Mesenchymal stem cell (in vitro differentiated cells and primary cell): Measurements from ENCODE around the gene C1RL.
A peak's percentile ranks its signal among the peaks of the same experiment; 100 is the strongest.

Experiments used
- DNase-seq: peaks from one replicate; pipeline ENCODE4 v3.0.0-alpha.2; 2013
- H2AFZ ChIP-seq: one replicate; pipeline ENCODE4 v1.6.1; 2013; ENCODE audit warnings: low read depth, mild to moderate bottlenecking, control low read depth, inconsistent platforms, low read length, moderate library complexity
- H2AK5ac ChIP-seq: 2 replicates; pipeline ENCODE4 v1.6.1; 2013; ENCODE audit warnings: low read length, moderate library complexity, mild to moderate bottlenecking, inconsistent platforms; ENCODE audit not compliant: severe bottlenecking
- H2BK120ac ChIP-seq: one replicate; pipeline ENCODE4 v1.6.1; 2013; ENCODE audit warnings: low read depth, mild to moderate bottlenecking, inconsistent platforms, low read length, moderate library complexity
- H2BK12ac ChIP-seq, 2 experiments: one replicate each; pipeline ENCODE4 v1.6.1; 2013; ENCODE audit warnings: inconsistent platforms in 2 of 2, low read length in 2 of 2, mild to moderate bottlenecking in 2 of 2, moderate library complexity in 2 of 2, control low read depth in 1 of 2
- H2BK15ac ChIP-seq: one replicate; pipeline ENCODE4 v1.6.1; 2013; ENCODE audit warnings: mild to moderate bottlenecking, low read depth, inconsistent platforms; ENCODE audit not compliant: poor library complexity, severe bottlenecking
- H2BK5ac ChIP-seq: 2 replicates; pipeline ENCODE4 v1.6.1; 2013; ENCODE audit warnings: low read depth, mild to moderate bottlenecking, low read length, control low read depth, inconsistent platforms; ENCODE audit not compliant: poor library complexity, severe bottlenecking
- H3K14ac ChIP-seq, 2 experiments: one replicate each; pipeline ENCODE4 v1.6.1; 2013; ENCODE audit warnings: inconsistent platforms in 2 of 2, low read length in 2 of 2, control low read depth in 1 of 2, mild to moderate bottlenecking in 1 of 2, moderate library complexity in 1 of 2
- H3K18ac ChIP-seq, 2 experiments: one replicate each; pipeline ENCODE4 v1.6.1; 2013; ENCODE audit warnings: inconsistent platforms in 2 of 2, low read length in 2 of 2, control low read depth in 1 of 2, low read depth in 1 of 2, mild to moderate bottlenecking in 1 of 2
- H3K23ac ChIP-seq, 2 experiments: one replicate each; pipeline ENCODE4 v1.6.1; 2013; ENCODE audit warnings: inconsistent platforms in 2 of 2, low read length in 2 of 2, mild to moderate bottlenecking in 2 of 2, moderate library complexity in 2 of 2, control low read depth in 1 of 2
- H3K27ac ChIP-seq: 2 replicates; pipeline ENCODE4 v1.5.1; 2013; ENCODE audit warnings: mild to moderate bottlenecking, moderate library complexity, low read length, control low read depth, inconsistent platforms; ENCODE audit not compliant: poor library complexity, severe bottlenecking
- H3K27me3 ChIP-seq, 2 experiments: 2 replicates each; pipeline versions ENCODE4 v1.6.1 to v1.7.0; 2013; ENCODE audit warnings: low read length in 2 of 2, mild to moderate bottlenecking in 2 of 2, moderate library complexity in 2 of 2, control low read depth in 1 of 2, inconsistent platforms in 1 of 2; ENCODE audit not compliant: control insufficient read depth in 1 of 2, insufficient read depth in 1 of 2
- H3K36me3 ChIP-seq, 2 experiments: 2 replicates each; pipeline versions ENCODE4 v1.6.1 to v1.7.0; 2013; ENCODE audit warnings: low read length in 2 of 2, control low read depth in 1 of 2, inconsistent platforms in 1 of 2, low read depth in 1 of 2, mild to moderate bottlenecking in 1 of 2; ENCODE audit not compliant: insufficient read depth in 2 of 2, control insufficient read depth in 1 of 2
- H3K4ac ChIP-seq, 2 experiments: one replicate each; pipeline ENCODE4 v1.6.1; 2013; ENCODE audit warnings: inconsistent platforms in 2 of 2, low read length in 2 of 2, mild to moderate bottlenecking in 2 of 2, moderate library complexity in 2 of 2, control low read depth in 1 of 2, low read depth in 1 of 2
- H3K4me1 ChIP-seq: 2 replicates; pipeline ENCODE4 v1.6.1; 2013; ENCODE audit warnings: low read depth, low read length, control low read depth; ENCODE audit not compliant: control insufficient read depth, insufficient read depth
- H3K4me2 ChIP-seq: 2 replicates; pipeline ENCODE4 v1.6.1; 2013; ENCODE audit warnings: low read length, mild to moderate bottlenecking, inconsistent platforms; ENCODE audit not compliant: poor library complexity, severe bottlenecking
- H3K4me3 ChIP-seq, 2 experiments: 2 replicates each; pipeline versions ENCODE4 v1.5.1 to v1.7.0; 2013; ENCODE audit warnings: low read length in 2 of 2, mild to moderate bottlenecking in 2 of 2, control low read depth in 1 of 2, low read depth in 1 of 2; ENCODE audit not compliant: insufficient read depth in 1 of 2
- H3K79me1 ChIP-seq: replicated peaks from 2 replicates; pipeline ENCODE4 v1.6.1; 2013; ENCODE audit warnings: mild to moderate bottlenecking, control low read depth, low read length, inconsistent platforms; ENCODE audit not compliant: poor library complexity, severe bottlenecking
- H3K9ac ChIP-seq: 2 replicates; pipeline ENCODE4 v1.7.0; 2013; ENCODE audit warnings: mild to moderate bottlenecking, low read length, moderate library complexity
- H3K9me3 ChIP-seq: 2 replicates; pipeline ENCODE4 v1.7.0; 2013; ENCODE audit warnings: mild to moderate bottlenecking, low read length; ENCODE audit not compliant: control insufficient read depth
- H4K8ac ChIP-seq: one replicate; pipeline ENCODE4 v1.6.1; 2013; ENCODE audit warnings: inconsistent platforms, mild to moderate bottlenecking, low read length, moderate library complexity
- H4K91ac ChIP-seq: one replicate; pipeline ENCODE4 v1.6.1; 2013; ENCODE audit warnings: mild to moderate bottlenecking, low read length, inconsistent platforms
- WGBS: methylation state at CpG from one replicate; pipeline ENCODE4 v1.1.7; 2013; ENCODE audit warnings: mixed read lengths; 5-methylcytosine and 5-hydroxymethylcytosine counted together

Gene C1RL

DNA sequence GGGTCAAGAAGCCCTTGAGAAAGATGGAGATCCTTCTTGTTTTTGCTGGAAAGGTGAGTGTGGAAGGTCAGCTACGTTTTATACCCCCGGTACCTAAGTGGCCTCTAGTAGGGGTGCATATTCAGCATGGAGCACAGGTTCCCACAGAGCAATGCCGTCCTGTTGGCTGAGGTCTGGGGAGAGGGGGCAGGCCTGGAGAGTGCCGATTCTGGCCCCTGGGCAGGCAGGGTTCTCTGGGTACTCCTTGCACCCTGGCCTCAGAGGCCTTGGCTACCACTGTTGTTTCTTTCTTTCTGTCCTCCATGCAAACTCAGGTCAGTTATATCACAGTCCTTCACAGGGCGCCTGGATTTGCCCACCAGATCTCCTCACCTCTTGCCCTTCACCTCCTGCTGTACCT is 11.2 kb upstream of the C1RL start:
- Histone ChIP-seq H3K4me2 (no peak overlapping the region), H3K27me3 (no peaks in the 10 kb centered on the region), H3K27ac (no peak overlapping the region), H2BK120ac (no peak overlapping the region), H3K4ac (no peak overlapping the region), H2AK5ac (no peak overlapping the region), H3K36me3 (peaks cover 37 to 48% of the 10 kb centered on the region in 2 experiments), H4K91ac (no peak overlapping the region), H3K23ac (no peak overlapping the region), H3K18ac (no peak overlapping the region), H2BK12ac (no peak overlapping the region), H2BK5ac (no peak overlapping the region), H3K79me1 (no peaks in the 10 kb centered on the region), H2AFZ (no peak overlapping the region), H4K8ac (no peak overlapping the region), H3K9ac (no peak overlapping the region), H2BK15ac (peak overlapping the region; percentile 29), H3K4me1 (peaks cover 2% of the 10 kb centered on the region), H3K9me3 (no peaks in the 10 kb centered on the region), H3K14ac (no peak overlapping the region), H3K4me3 (no peak overlapping the region)
- no peak for DNase-seq
- 79% methylated on average over 5 of the region's 5 CpGs for WGBS

DNA sequence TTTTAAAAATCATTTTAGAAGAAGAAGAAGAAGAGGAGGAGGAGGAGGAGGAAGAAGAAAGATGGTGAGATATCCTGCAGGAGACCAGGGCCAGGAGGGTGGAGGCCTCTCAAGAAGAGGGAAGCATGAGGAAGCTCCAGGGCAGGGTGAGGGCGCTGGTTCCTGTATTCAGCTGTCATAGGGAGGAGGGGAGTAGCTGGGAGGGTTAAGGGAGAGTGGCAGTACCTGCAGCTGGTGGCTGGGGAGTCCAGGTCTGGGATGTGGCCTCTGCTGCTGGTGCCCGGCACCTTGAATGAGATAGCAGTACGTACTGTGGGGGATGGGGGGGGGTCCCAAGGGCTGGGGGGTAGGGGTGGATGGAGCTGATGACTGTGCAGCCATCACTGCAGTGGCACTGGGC is 9.9 kb upstream of the C1RL start:
- Histone ChIP-seq H2BK12ac (no peak overlapping the region), H4K91ac (no peak overlapping the region), H3K9me3 (no peaks in the 10 kb centered on the region), H3K79me1 (no peaks in the 10 kb centered on the region), H3K4me2 (no peak overlapping the region), H3K4me1 (peaks cover 2% of the 10 kb centered on the region), H2AFZ (no peak overlapping the region), H3K23ac (no peak overlapping the region), H3K14ac (no peak overlapping the region), H3K4me3 (no peak overlapping the region), H3K27ac (no peak overlapping the region), H2BK15ac (no peak overlapping the region), H3K4ac (no peak overlapping the region), H3K18ac (no peak overlapping the region), H2BK120ac (no peak overlapping the region), H3K27me3 (no peaks in the 10 kb centered on the region), H4K8ac (no peak overlapping the region), H3K9ac (no peak overlapping the region), H3K36me3 (peaks cover 44 to 60% of the 10 kb centered on the region in 2 experiments), H2BK5ac (no peak overlapping the region), H2AK5ac (no peak overlapping the region)
- WGBS: 83% methylated on average over 3 of the region's 3 CpGs
- DNase-seq: no peak

DNA sequence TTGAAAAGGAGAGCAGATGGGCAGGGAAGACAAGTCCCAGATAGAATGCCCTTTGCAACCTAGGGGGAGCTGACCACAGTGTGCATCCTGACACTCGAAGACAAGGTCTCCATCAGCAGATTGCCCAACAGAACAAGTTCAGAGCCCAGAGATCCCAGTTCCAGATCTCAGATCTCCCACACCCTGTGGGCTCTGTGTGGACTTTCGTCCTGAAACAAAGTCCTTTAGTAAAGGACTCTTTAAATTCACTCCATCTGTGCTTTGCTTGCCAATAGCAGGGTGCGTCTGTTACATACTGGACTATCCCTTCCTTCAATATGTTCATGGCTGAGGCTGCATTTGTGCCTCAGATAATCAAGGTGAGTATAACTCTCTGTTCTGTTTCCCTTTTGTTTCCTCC is 8.7 kb upstream of the C1RL start:
- no peak for DNase-seq
- Histone ChIP-seq H2BK5ac (no peak overlapping the region), H3K4ac (no peak overlapping the region), H3K27ac (no peak overlapping the region), H4K91ac (no peak overlapping the region), H3K27me3 (no peaks in the 10 kb centered on the region), H2BK12ac (no peak overlapping the region), H2BK120ac (no peak overlapping the region), H3K18ac (no peak overlapping the region), H3K79me1 (no peaks in the 10 kb centered on the region), H4K8ac (no peak overlapping the region), H3K9me3 (no peaks in the 10 kb centered on the region), H3K4me3 (no peak overlapping the region), H3K4me2 (no peak overlapping the region), H2BK15ac (no peak overlapping the region), H3K4me1 (no peaks in the 10 kb centered on the region), H3K36me3 (peaks cover 48 to 60% of the 10 kb centered on the region in 2 experiments), H2AK5ac (no peak overlapping the region), H3K14ac (no peak overlapping the region), H3K9ac (no peak overlapping the region), H2AFZ (no peak overlapping the region), H3K23ac (no peak overlapping the region)
- 81% methylated on average over 3 of the region's 3 CpGs for WGBS

DNA sequence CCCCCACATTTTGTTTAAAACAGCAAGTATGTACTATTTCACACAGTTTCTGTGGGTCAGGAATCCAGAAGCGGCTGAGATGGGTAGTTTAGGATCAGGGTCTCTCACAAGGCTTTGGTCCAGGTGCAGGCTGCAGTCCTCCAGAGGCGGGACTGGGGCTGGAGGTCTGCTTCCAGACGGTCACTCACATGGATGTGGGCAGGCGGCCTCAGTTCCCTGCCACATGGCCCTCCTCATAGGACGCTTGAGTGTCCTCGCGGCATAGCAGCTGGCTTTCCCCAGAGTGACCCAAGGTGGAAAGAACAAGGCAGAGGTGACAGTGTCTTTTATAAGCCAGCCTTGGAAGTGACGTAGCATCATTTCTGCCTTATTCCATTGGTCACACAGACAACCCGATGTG is 7.9 kb upstream of the C1RL start:
- Histone ChIP-seq H2BK5ac (no peak overlapping the region), H3K14ac (no peak overlapping the region), H3K23ac (no peak overlapping the region), H3K4me3 (no peak overlapping the region), H2AFZ (no peak overlapping the region), H2AK5ac (no peak overlapping the region), H3K9me3 (no peaks in the 10 kb centered on the region), H3K27ac (no peak overlapping the region), H3K4me1 (no peaks in the 10 kb centered on the region), H4K8ac (no peak overlapping the region), H3K18ac (no peak overlapping the region), H4K91ac (no peak overlapping the region), H3K79me1 (no peaks in the 10 kb centered on the region), H3K36me3 (peaks cover 48 to 60% of the 10 kb centered on the region in 2 experiments), H3K4ac (no peak overlapping the region), H2BK120ac (no peak overlapping the region), H3K9ac (no peak overlapping the region), H2BK12ac (no peak overlapping the region), H3K4me2 (no peak overlapping the region), H2BK15ac (no peak overlapping the region), H3K27me3 (no peaks in the 10 kb centered on the region)
- WGBS: 93% methylated on average over 9 of the region's 9 CpGs
- DNase-seq: no peak
